BLaER1 treated with 17β-estradiol and CSF1 and Interleukin-3, amounts not matched to agents 10 nM and 100 nM (cell line): ENCODE results near the gene FRMD4A.

Experiments used
- H3K27ac ChIP-seq, 11 experiments: shearing (Covaris generic); formaldehyde crosslinking; 2 replicates each; pipeline ENCODE4 v1.8.1; 2022
- H3K27me3 ChIP-seq, 11 experiments: shearing (Covaris generic); formaldehyde crosslinking; 2 replicates each; pipeline ENCODE4 v1.8.1; 2022
- H3K36me3 ChIP-seq, 11 experiments: shearing (Covaris generic); formaldehyde crosslinking; 2 replicates each; pipeline ENCODE4 v1.8.1; 2022
- H3K4me1 ChIP-seq, 10 experiments: shearing (Covaris generic); formaldehyde crosslinking; 2 replicates each; pipeline ENCODE4 v1.8.1; 2022
- H3K4me2 ChIP-seq, 11 experiments: shearing (Covaris generic); formaldehyde crosslinking; 2 replicates each; pipeline ENCODE4 v1.8.1; 2022
- H3K4me3 ChIP-seq, 10 experiments: shearing (Covaris generic); formaldehyde crosslinking; 2 replicates each; pipeline ENCODE4 v1.8.1; 2022
- H3K9ac ChIP-seq, 11 experiments: shearing (Covaris generic); formaldehyde crosslinking; 2 replicates each; pipeline ENCODE4 v1.8.1; 2022
- H3K9me3 ChIP-seq, 11 experiments: shearing (Covaris generic); formaldehyde crosslinking; replicated peaks in 1 of 11; 2 replicates each; pipeline ENCODE4 v1.8.1; 2022
- H4K20me1 ChIP-seq, 11 experiments: shearing (Covaris generic); formaldehyde crosslinking; 2 replicates each; pipeline ENCODE4 v1.8.1; 2022
- Cebpa-rat ChIP-seq, 11 experiments: shearing (Covaris generic); IDR thresholded peaks; 2 replicates each; pipeline ENCODE4 v1.8.1; 2022

Gene FRMD4A

DNA sequence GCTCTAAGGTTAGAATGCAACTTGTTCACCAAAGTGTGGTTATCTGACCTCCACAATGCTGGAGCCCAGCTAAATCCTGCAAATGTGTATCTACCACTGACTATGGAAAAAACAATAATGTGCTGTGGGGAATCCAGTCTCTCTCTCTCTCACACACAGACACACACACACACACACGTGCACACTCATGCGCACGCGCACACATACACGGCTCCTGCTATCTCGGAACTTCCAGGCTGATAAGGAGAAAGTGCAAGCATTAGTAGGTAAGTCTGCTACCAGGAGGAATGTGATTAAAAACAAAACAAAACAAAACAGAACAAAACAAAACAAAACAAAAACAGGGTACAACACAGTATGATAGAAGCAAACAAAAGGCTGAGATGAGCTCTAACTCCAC, 205.2 kb downstream of the FRMD4A start:
- no peaks in the 10 kb centered on the region for H4K20me1 ChIP-seq

DNA sequence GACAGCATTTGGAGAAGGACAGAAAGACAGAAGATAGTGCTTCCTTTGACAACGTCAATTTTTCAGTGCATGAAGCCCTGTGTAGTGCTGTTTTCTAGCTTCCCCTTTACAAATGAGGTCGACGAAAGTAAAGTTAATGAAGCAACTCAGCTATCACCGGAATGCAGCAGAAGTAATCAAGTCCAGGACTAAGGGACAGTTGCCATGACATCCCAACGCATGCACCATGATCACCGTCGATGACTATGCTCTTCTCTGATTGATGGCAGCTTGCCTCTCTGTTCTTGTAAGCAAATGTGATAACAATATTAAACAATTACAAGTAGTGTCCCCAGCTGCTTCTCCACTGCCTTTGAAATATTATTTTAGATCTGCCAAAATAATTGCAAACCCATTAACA, 205.8 kb downstream of the FRMD4A start:
- Histone ChIP-seq H3K27ac (no peak overlapping the region), H3K27me3 (no peaks in the 10 kb centered on the region), H3K9ac (no peak overlapping the region), H3K4me1 (no peaks in the 10 kb centered on the region), H3K36me3 (no peaks in the 10 kb centered on the region), H4K20me1 (no peaks in the 10 kb centered on the region), H3K4me2 (no peak overlapping the region), H3K4me3 (no peak overlapping the region), H3K9me3 (no peaks in the 10 kb centered on the region)
- TF ChIP-seq Cebpa-rat (IDR thresholded peaks at IDR 0.05): no peak

More for the DNA sequence above, 205.2 kb downstream of the FRMD4A start:
- Histone ChIP-seq H3K27ac (no peak overlapping the region), H3K4me1 (no peaks in the 10 kb centered on the region), H3K9me3 (no peaks in the 10 kb centered on the region), H3K9ac (no peak overlapping the region), H3K4me2 (no peak overlapping the region), H3K27me3 (no peaks in the 10 kb centered on the region), H3K4me3 (no peak overlapping the region), H3K36me3 (no peaks in the 10 kb centered on the region)
- no peak for TF ChIP-seq Cebpa-rat (IDR thresholded peaks at IDR 0.05)

DNA sequence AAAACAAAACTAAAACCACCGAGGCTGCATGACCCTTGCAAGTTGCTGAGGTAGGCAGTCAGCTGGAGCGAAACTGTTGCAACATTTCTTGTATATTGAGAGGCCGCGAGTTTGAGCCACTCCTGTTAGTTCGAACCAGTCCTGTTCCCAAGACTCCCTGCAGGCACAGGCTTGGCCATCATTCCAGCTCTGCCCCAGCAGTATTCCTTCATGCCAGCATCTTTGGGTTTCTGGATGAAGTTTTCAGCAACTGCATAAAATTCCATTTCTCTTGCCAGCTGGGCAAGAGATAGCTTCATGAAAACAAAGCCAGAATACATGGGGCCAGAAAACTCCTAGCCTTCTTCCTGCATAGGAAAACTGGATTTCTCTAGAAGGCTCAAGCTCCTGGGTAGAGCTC, 207.6 kb downstream of the FRMD4A start:
- no peaks in the 10 kb centered on the region for H3K4me1 ChIP-seq
- H3K27me3 ChIP-seq: no peaks in the 10 kb centered on the region
- no peak overlapping the region for H3K4me3 ChIP-seq
- H3K27ac ChIP-seq: no peak overlapping the region
- no peak overlapping the region for H3K9ac ChIP-seq
- no peaks in the 10 kb centered on the region for H3K9me3 ChIP-seq
- H3K4me2 ChIP-seq: no peak overlapping the region
- H3K36me3 ChIP-seq: no peaks in the 10 kb centered on the region
- H4K20me1 ChIP-seq: no peaks in the 10 kb centered on the region
- TF ChIP-seq Cebpa-rat (IDR thresholded peaks at IDR 0.05): no peak

DNA sequence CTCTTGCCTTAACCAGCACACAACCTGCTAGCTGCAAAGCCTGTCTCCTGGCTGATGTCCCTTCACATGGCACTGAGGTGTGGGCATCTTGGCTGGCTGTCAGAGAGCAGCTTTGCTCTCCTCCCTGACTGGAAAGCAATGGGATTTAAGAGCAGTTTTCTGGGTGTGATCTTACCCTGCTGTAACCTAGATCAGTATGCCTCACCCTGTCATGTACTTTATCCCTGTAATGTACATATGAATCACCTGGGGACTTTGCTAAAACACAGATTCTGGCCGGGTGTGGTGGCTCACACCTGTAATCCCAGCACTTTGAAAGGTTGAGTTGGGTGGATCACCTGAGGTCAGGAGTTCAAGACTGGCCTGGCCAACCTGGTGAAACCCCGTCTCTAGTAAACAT, 209.9 kb downstream of the FRMD4A start:
- Histone ChIP-seq H3K4me1 (no peaks in the 10 kb centered on the region), H3K27me3 (no peaks in the 10 kb centered on the region), H4K20me1 (no peaks in the 10 kb centered on the region), H3K4me2 (no peak overlapping the region), H3K27ac (no peak overlapping the region), H3K9me3 (no peaks in the 10 kb centered on the region), H3K9ac (no peak overlapping the region), H3K4me3 (no peak overlapping the region), H3K36me3 (no peaks in the 10 kb centered on the region)
- no peak for TF ChIP-seq Cebpa-rat (IDR thresholded peaks at IDR 0.05)

DNA sequence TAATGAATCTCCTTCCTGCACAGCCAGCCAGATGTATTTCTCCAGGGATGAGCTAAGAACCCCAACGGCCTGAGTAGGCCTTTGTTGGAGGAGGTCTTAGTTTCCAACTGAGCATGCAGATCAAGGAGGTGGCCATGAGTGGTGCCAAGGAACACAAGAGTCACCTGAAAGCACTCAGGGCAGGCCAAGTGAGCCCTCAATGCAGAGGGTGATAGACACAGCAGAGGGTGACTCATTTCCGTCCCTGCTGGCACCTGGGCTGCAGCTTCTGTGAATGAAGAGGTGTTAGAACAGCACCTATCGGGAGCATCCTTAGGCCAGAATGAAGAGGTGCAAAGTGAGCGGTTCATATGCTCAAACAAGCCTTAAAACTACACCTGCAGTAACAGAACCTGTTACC, 211.8 kb downstream of the FRMD4A start:
- Histone ChIP-seq H3K36me3 (no peaks in the 10 kb centered on the region), H3K4me3 (no peak overlapping the region), H4K20me1 (no peaks in the 10 kb centered on the region), H3K4me1 (no peaks in the 10 kb centered on the region), H3K4me2 (no peak overlapping the region), H3K27me3 (no peaks in the 10 kb centered on the region), H3K9me3 (no peaks in the 10 kb centered on the region), H3K9ac (no peak overlapping the region), H3K27ac (no peak overlapping the region)
- no peak for TF ChIP-seq Cebpa-rat (IDR thresholded peaks at IDR 0.05)

DNA sequence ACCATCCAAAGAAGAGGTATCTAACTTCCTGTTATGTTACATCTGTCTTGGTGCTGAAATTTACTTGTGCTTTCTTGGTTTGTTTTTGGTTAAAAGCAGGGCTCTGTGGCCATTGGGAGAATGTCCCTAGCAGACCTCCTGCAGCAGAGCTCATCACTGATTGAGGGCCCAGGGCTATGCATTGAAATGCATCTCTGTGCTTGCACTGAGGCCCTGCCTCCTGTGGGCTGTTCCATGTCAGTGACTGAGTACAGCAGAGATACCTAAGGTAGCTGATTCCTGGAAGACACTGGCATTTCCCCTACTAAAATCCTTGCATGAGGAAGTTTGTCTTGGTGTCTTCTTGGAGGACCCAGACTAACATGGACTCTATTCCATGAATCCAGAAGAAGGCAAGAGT, 213.9 kb downstream of the FRMD4A start:
- Histone ChIP-seq H3K9me3 (no peaks in the 10 kb centered on the region), H4K20me1 (no peaks in the 10 kb centered on the region), H3K27me3 (no peaks in the 10 kb centered on the region), H3K4me2 (no peak overlapping the region), H3K4me1 (no peaks in the 10 kb centered on the region), H3K4me3 (no peak overlapping the region), H3K36me3 (no peaks in the 10 kb centered on the region), H3K9ac (no peak overlapping the region), H3K27ac (no peak overlapping the region)
- TF ChIP-seq Cebpa-rat (IDR thresholded peaks at IDR 0.05): no peak

DNA sequence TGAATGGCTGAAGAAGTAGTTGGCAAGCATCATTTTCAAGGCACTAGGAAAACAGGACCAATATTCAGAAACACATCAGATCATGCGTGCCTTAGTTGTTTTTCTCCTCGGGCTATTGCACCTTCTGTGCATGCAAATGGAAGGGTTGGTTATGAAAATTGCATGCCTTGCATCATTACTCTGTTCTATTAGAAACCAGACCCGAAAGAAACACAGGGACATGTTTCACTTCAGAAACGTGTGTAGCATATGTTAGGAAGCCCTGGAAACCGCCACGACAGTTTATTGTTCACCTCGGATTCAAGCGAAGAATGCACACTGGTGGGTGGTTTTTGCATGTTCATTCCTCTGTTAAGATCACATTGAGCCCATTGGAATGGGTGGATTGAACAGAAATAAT, 214.7 kb downstream of the FRMD4A start:
- Histone ChIP-seq H3K4me2 (no peak overlapping the region), H4K20me1 (no peaks in the 10 kb centered on the region)
- TF ChIP-seq Cebpa-rat (IDR thresholded peaks at IDR 0.05): no peak

DNA sequence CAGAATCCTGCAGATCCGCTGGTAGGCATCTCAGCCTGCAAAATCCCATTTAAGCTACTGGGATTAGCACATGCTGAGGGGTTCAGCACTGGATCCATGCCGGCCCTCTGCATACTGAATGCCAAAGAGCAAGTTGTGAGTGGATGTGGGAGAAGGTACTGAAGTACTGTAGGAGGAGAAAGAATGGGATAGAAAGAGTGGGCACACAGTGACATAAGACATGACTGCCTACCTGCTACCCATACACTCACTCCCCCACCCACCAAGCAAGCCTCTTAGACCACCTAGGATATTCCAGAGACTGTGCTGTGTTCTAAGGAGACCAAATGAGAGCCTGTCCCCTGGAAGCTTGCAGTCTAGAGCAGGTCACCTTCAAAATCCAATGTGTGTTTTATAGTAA, 215.9 kb downstream of the FRMD4A start:
- no peaks in the 10 kb centered on the region for H3K4me1 ChIP-seq
- H3K36me3 ChIP-seq: no peaks in the 10 kb centered on the region
- H3K9me3 ChIP-seq: no peaks in the 10 kb centered on the region
- no peak overlapping the region for H3K27ac ChIP-seq
- H3K4me3 ChIP-seq: no peak overlapping the region
- TF ChIP-seq Cebpa-rat (IDR thresholded peaks at IDR 0.05): no peak
- no peak overlapping the region for H3K4me2 ChIP-seq
- H4K20me1 ChIP-seq: no peaks in the 10 kb centered on the region
- H3K9ac ChIP-seq: no peak overlapping the region
- no peaks in the 10 kb centered on the region for H3K27me3 ChIP-seq

More for the DNA sequence above, 214.7 kb downstream of the FRMD4A start:
- no peak overlapping the region for H3K9ac ChIP-seq
- no peaks in the 10 kb centered on the region for H3K36me3 ChIP-seq
- H3K4me3 ChIP-seq: no peak overlapping the region
- H3K27ac ChIP-seq: no peak overlapping the region
- no peaks in the 10 kb centered on the region for H3K4me1 ChIP-seq
- H3K9me3 ChIP-seq: no peaks in the 10 kb centered on the region
- H3K27me3 ChIP-seq: no peaks in the 10 kb centered on the region

DNA sequence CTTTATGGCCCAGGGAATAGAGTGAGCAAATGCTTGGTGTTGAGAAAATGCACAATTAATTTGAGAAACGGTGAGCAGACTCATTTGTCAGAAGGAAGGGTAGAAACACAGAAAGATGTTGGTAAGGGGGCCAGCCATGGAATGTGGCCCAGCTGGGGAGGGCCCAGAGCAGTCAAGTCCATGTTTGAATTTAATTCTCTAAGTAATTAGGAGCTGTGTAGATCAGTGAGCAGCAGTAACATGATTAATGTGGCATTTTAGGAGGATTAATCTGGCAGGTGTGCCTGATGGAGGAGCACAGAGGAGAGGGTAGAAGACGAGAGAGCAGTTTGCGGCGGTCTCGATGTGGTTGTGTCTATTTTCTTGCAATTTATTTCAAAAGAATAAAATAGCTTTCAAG, 218.7 kb downstream of the FRMD4A start:
- H3K36me3 ChIP-seq: no peaks in the 10 kb centered on the region
- no peaks in the 10 kb centered on the region for H3K27me3 ChIP-seq
- no peaks in the 10 kb centered on the region for H3K4me1 ChIP-seq
- peaks cover 0 to under 1% (median 0%) of the 10 kb centered on the region in 11 experiments; a peak in 2 of 22 replicates for H3K9me3 ChIP-seq
- no peak overlapping the region for H3K27ac ChIP-seq
- H3K9ac ChIP-seq: no peak overlapping the region
- no peak for TF ChIP-seq Cebpa-rat (IDR thresholded peaks at IDR 0.05)
- no peak overlapping the region for H3K4me2 ChIP-seq
- H4K20me1 ChIP-seq: no peaks in the 10 kb centered on the region
- H3K4me3 ChIP-seq: no peak overlapping the region

DNA sequence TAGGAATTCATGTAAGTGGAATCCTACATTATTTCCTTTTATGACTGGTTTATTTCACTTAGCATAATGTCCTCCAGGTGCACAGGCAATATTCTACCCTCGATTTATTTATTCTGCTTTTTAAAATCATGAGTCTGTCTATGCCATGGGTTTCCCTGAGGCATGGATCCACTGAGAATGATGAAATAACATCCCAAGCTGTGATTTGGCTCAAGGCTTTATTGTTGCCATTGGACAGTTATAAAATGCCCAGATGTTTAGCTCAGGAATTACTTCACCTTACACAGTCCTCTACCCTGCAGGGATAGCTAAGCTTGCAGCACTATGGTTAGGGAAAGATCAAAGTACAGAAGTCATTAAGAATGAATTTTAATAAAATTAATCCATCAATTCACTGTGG, 219.5 kb downstream of the FRMD4A start:
- TF ChIP-seq Cebpa-rat (IDR thresholded peaks at IDR 0.05): no peak
- Histone ChIP-seq H3K4me2 (no peak overlapping the region), H3K4me1 (no peaks in the 10 kb centered on the region), H3K36me3 (no peaks in the 10 kb centered on the region), H3K9me3 (peaks cover 0 to 8% (median 0%) of the 10 kb centered on the region in 11 experiments; a peak in 5 of 22 replicates), H3K27ac (no peak overlapping the region), H3K9ac (no peak overlapping the region), H4K20me1 (no peaks in the 10 kb centered on the region), H3K27me3 (no peaks in the 10 kb centered on the region), H3K4me3 (no peak overlapping the region)

DNA sequence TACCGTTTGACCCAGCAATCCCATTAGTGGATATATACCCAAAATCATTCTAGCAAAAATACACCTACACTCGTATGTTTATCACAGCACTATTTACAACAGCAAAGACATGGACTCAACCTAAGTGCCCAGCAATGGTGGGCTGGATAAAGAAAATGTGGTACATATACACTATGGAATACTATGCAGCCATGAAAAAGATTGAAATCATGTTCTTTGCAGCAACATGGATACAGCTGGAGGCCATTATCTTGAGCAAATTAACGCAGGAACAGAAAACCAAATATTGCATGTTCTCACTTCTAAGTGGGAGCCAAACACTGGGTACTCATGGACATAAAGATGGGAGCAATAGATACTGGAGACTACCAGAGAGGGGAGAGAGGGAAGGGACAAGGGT, 223.9 kb downstream of the FRMD4A start:
- Histone ChIP-seq H3K27ac (no peak overlapping the region), H3K4me3 (no peak overlapping the region), H3K36me3 (no peaks in the 10 kb centered on the region), H3K27me3 (no peaks in the 10 kb centered on the region), H3K4me2 (no peak overlapping the region), H3K9ac (no peak overlapping the region), H4K20me1 (no peaks in the 10 kb centered on the region), H3K4me1 (no peaks in the 10 kb centered on the region), H3K9me3 (peaks cover 0 to 28% (median 12%) of the 10 kb centered on the region in 11 experiments; a peak in 11 of 22 replicates)
- TF ChIP-seq Cebpa-rat (IDR thresholded peaks at IDR 0.05): no peak
